Body of pancreas (tissue), 4 donors: ENCODE measurements around the gene ATP2C1. TPM values are rescaled to one million over a fixed set of nuclear protein-coding genes. Genes with fewer than 3 reads are reported as not detected.

Experiments
- ATAC-seq: fragments of 150-250 bp; one replicate; pipeline ENCODE4 v1.9.1; 2016
- DNase-seq, 4 donors: peaks; one replicate each; pipeline ENCODE4 v3.0.0-alpha.2; 2019
- H3K27ac ChIP-seq, 4 donors: fragments of 200-600 bp; sonication (generic); 1 replicate in 3 of 4; 2 replicates in 1 of 4; pipeline versions ENCODE4 v1.5.1 to v1.6.1; 2016 to 2019; ENCODE audit warnings: mild to moderate bottlenecking in 1 of 4, mixed read lengths in 1 of 4, moderate library complexity in 1 of 4
- H3K27me3 ChIP-seq, 2 donors: fragments of 200-600 bp; sonication (generic); one replicate each; pipeline ENCODE4 v1.6.0; 2016; ENCODE audit warnings: mild to moderate bottlenecking in 1 of 2
- H3K36me3 ChIP-seq, 2 donors: fragments of 200-600 bp; sonication (generic); replicated peaks in 1 of 2; 2 replicates each; pipeline ENCODE4 v1.5.1; 2016; ENCODE audit warnings: low read depth in 2 of 2; ENCODE audit not compliant: insufficient read depth in 1 of 2
- H3K4me1 ChIP-seq: fragments of 200-600 bp; sonication (generic); one replicate; pipeline ENCODE4 v1.6.0; 2016
- H3K4me3 ChIP-seq, 2 donors: fragments of 200-600 bp; sonication (generic); 1 replicate in 1 of 2; 2 replicates in 1 of 2; pipeline ENCODE4 v1.5.1; 2016 to 2019
- H3K9me3 ChIP-seq, 3 donors: fragments of 200-600 bp; sonication (generic); 1 replicate in 2 of 3; 2 replicates in 1 of 3; pipeline ENCODE4 v1.5.1; 2016
- POLR2A ChIP-seq, 3 donors: fragments of 450-650 bp; IDR thresholded peaks; one replicate each; pipeline ENCODE4 v1.6.1; 2016; ENCODE audit warnings: antibody characterized with exemption in 3 of 3, mild to moderate bottlenecking in 2 of 3
- WGBS, 2 donors: methylation state at CpG; one replicate each; pipeline ENCODE4 v1.1.5; 2017; 5-methylcytosine and 5-hydroxymethylcytosine counted together
- intact Hi-C: fragments of 100-400 bp; cut with DNase I; formaldehyde crosslinking; loops from one replicate; pipeline ENCODE4 v1.15.1; 2023
- total RNA-seq, 2 donors: library from RNA; depleted of rRNA; stranded (reverse); fragments of >200 nt; gene quantifications; one replicate each; pipeline ENCODE4 v1.1.0, GENCODE V29; 2016
- TF ChIP-seq, protein P1 (sequence below), 7 experiments: fragments of 450-650 bp in 4 of 7; fragments of 200-600 bp in 3 of 7; sonication (generic) in 3 of 7; IDR thresholded peaks; one replicate each; pipeline ENCODE4 v1.5.1; 2016 to 2019; ENCODE audit warnings: antibody characterized with exemption in 7 of 7

The ATP2C1 gene
- total RNA-seq, 2 donors from 2014 or later = 36.3 to 47.5 TPM

DNA sequence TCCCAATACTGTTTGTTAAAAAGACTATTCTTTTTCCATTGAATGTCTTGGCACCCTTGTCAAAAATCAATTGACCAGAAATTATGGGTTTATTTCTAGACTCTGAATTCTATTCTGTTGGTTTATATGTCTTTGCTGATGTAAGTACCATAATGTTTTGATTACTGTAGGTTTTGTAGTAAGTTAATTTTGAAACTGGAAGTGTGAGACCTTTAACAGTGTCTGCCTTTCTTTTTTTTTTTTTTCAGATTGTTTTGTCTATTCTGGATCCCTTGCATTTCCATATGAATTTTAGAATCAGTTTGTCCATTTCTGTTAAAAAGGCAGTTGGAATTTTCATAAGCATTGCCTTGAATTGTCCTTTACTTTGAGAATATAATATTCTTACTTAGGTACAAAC, 13.6 kb downstream of the ATP2C1 start:
- Histone ChIP-seq H3K27ac (no peak overlapping the region), H3K36me3 (no peaks in the 10 kb centered on the region), H3K4me3 (no peak overlapping the region), H3K27me3 (no peaks in the 10 kb centered on the region), H3K9me3 (no peaks in the 10 kb centered on the region), H3K4me1 (peaks cover 13% of the 10 kb centered on the region)
- no peak for TF ChIP-seq POLR2A (IDR thresholded peaks at IDR 0.05)
- TF ChIP-seq, protein P1, sequence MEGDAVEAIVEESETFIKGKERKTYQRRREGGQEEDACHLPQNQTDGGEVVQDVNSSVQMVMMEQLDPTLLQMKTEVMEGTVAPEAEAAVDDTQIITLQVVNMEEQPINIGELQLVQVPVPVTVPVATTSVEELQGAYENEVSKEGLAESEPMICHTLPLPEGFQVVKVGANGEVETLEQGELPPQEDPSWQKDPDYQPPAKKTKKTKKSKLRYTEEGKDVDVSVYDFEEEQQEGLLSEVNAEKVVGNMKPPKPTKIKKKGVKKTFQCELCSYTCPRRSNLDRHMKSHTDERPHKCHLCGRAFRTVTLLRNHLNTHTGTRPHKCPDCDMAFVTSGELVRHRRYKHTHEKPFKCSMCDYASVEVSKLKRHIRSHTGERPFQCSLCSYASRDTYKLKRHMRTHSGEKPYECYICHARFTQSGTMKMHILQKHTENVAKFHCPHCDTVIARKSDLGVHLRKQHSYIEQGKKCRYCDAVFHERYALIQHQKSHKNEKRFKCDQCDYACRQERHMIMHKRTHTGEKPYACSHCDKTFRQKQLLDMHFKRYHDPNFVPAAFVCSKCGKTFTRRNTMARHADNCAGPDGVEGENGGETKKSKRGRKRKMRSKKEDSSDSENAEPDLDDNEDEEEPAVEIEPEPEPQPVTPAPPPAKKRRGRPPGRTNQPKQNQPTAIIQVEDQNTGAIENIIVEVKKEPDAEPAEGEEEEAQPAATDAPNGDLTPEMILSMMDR (IDR thresholded peaks at IDR 0.05) = no peak
- intact Hi-C loops = no loop called here
- DNase-seq (no peak), ATAC-seq (no peak)

DNA sequence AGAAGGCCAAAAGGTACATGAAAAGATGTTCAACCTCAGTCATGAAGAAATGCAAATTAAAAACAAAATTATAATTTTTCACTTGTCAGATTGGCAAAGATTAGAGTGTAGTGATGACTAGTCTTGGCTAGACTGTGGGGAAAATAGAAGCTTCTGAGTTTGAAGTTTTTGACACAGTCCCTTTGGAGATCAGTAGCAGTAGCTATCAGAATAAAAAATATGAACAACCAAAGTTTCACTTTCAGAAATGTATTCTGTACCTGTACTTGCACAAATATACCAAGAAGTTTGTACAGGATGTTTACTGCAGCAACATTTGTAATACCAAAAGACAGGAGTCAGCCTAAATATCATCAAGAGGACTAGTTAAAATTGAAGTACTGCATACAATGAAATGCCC, 14.1 kb downstream of the ATP2C1 start:
- Histone ChIP-seq H3K9me3 (no peaks in the 10 kb centered on the region), H3K4me1 (peaks cover 13% of the 10 kb centered on the region), H3K27me3 (no peaks in the 10 kb centered on the region), H3K36me3 (no peaks in the 10 kb centered on the region), H3K4me3 (no peak overlapping the region), H3K27ac (no peak overlapping the region)
- no peak for TF ChIP-seq POLR2A (IDR thresholded peaks at IDR 0.05)
- TF ChIP-seq, protein P1 (IDR thresholded peaks at IDR 0.05) = no peak
- intact Hi-C loops = no loop called here
- DNase-seq = no peak
- ATAC-seq = no peak

DNA sequence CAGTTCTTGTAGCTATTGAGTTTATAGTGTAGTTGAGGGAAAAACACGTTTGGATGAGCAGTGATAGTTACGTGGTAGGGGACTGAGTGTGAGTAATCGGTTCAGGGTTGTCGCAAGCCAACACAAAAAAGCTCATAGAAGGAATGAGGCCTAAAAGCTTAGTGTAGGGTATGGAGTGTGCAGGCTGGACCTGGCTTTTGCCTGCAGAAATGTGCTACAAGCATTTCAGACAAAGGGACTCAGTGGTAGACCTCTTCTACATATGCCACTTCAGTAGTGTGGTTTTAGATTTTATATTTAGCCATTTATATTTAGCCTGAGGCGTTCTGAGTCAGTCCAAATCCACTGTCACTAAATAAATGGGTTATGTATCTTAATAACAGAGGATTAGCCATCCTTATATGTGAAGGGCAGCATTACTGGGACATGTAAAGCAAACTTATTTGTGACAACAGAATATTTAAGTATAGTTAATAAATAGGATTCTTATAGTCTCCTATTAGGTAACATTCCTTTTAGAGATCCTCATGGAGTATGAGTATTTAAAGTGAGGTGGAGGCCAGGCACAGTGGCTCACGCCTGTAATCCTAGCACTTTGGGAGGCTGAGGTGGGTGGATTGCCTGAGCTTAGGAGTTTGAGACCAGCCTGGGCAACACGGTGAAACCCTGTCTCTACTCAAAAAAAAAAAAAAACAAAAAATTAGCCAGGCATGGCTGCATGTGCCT, 21.8 kb downstream of the ATP2C1 start:
- Histone ChIP-seq H3K27me3 (no peaks in the 10 kb centered on the region), H3K36me3 (no peaks in the 10 kb centered on the region), H3K4me1 (no peaks in the 10 kb centered on the region), H3K27ac (no peak overlapping the region), H3K4me3 (no peak overlapping the region), H3K9me3 (no peaks in the 10 kb centered on the region)
- intact Hi-C loops = no loop called here
- ATAC-seq (no peak), DNase-seq (no peak)
- TF ChIP-seq POLR2A (IDR thresholded peaks at IDR 0.05) = no peak
- TF ChIP-seq, protein P1 (IDR thresholded peaks at IDR 0.05) = no peak
- 95 to 97% methylated on average over 7 of the region's 7 CpGs for WGBS, 2 donors

DNA sequence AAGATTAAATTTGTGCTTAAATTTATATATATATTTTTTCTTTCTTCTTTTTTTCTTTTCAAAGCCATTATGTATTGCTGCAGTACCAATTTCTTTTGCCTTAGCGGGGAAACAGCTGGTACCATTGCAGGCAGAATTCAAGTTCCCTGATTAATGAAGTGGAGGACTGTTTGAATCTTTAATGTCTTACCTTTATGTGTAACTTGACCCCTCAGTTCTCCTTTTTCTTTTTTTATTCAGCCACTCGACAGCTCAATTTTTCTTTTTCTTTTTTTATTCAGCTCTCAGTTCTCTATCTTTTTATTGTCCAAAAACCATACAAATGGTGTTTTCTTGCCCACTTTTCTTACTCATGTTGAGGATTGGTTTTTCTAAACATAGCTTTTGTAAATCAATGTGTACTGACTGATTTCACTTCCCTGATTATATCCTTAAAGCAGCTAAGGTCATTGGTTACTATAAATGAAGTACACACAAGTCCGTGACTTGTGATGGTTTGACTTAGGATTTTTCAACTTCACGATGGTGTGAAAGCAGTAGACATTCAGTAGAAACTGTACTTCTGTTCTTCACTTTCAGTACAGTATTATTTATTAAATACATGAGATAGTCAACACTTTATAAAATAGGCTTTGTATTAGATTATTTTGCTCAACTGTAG, 22.8 kb downstream of the ATP2C1 start:
- TF ChIP-seq, protein P1 (IDR thresholded peaks at IDR 0.05) = no peak
- no peak for TF ChIP-seq POLR2A (IDR thresholded peaks at IDR 0.05)

DNA sequence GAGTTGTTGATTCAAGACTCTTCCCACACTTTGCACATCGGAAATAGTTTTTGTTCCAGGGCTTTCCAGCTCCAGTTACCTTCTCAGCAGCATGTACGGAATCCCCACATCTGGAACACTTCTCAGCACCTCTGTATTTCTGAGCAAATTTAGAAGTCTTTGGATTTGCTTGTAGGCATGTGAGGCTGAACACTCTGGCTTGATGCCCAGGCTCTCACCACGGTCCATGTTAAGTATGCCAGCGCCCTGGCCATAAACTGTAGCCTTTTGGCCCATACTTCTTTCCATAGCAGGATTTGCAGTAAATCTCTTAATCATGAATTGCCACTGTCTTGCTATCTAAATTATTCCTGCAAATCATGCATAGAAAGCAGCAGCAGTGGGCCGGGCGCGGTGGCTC, 24.4 kb downstream of the ATP2C1 start:
- no peak overlapping the region for H3K4me3 ChIP-seq
- H3K4me1 ChIP-seq = no peaks in the 10 kb centered on the region
- no peaks in the 10 kb centered on the region for H3K27me3 ChIP-seq
- no peak for TF ChIP-seq POLR2A (IDR thresholded peaks at IDR 0.05)
- TF ChIP-seq, protein P1 (IDR thresholded peaks at IDR 0.05) = no peak
- WGBS, 2 donors = 84 to 89% methylated on average over 7 of the region's 7 CpGs
- intact Hi-C loops = no loop called here
- H3K36me3 ChIP-seq = no peaks in the 10 kb centered on the region
- H3K9me3 ChIP-seq = no peaks in the 10 kb centered on the region
- DNase-seq (no peak), ATAC-seq (no peak)
- no peak overlapping the region for H3K27ac ChIP-seq

More for the DNA sequence above, 22.8 kb downstream of the ATP2C1 start:
- no peaks in the 10 kb centered on the region for H3K27me3 ChIP-seq
- DNase-seq (no peak), ATAC-seq (no peak)
- 79 to 89% methylated on average over 4 of the region's 4 CpGs for WGBS, 2 donors
- H3K36me3 ChIP-seq = no peaks in the 10 kb centered on the region
- H3K4me3 ChIP-seq = no peak overlapping the region
- intact Hi-C loops = no loop called here
- no peaks in the 10 kb centered on the region for H3K4me1 ChIP-seq
- H3K9me3 ChIP-seq = no peaks in the 10 kb centered on the region
- no peak overlapping the region for H3K27ac ChIP-seq
